Astrocyte (in vitro differentiated cells and primary cell): Measurements from ENCODE around the gene FHL2.

ENCODE experiments used
- EZH2 ChIP-seq: IDR thresholded peaks from 2 replicates; pipeline ENCODE4 v1.6.1; 2012; ENCODE audit warnings: mild to moderate bottlenecking, low read length, inconsistent platforms; ENCODE audit not compliant: insufficient read depth
- TF ChIP-seq, protein P1 (sequence below): IDR thresholded peaks from 2 replicates; pipeline ENCODE4 v1.5.1; 2011; ENCODE audit warnings: low read depth, mild to moderate bottlenecking, inconsistent platforms, low read length, moderate library complexity; ENCODE audit not compliant: insufficient read depth

DNA sequence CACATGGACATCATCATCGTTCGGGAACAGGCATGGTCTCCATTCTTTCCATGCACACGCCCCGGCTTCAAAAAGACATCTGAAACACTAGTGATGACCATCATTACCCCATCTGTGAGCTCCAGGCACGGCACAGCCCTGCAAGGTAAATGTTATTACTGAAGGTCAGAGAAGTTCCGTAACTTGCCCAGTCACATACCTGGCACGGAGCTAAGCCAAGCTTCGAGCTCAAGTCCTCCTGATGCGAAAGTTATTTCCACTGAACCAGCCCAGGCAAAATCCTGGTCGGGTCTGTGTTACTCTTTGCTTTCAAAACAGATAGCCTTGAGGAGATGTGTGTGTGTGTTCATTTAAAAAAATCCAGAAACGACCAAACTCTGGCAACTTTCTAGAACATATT lies 22.8 kb downstream of the FHL2 start:
- TF ChIP-seq, protein P1, sequence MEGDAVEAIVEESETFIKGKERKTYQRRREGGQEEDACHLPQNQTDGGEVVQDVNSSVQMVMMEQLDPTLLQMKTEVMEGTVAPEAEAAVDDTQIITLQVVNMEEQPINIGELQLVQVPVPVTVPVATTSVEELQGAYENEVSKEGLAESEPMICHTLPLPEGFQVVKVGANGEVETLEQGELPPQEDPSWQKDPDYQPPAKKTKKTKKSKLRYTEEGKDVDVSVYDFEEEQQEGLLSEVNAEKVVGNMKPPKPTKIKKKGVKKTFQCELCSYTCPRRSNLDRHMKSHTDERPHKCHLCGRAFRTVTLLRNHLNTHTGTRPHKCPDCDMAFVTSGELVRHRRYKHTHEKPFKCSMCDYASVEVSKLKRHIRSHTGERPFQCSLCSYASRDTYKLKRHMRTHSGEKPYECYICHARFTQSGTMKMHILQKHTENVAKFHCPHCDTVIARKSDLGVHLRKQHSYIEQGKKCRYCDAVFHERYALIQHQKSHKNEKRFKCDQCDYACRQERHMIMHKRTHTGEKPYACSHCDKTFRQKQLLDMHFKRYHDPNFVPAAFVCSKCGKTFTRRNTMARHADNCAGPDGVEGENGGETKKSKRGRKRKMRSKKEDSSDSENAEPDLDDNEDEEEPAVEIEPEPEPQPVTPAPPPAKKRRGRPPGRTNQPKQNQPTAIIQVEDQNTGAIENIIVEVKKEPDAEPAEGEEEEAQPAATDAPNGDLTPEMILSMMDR: no peak
- TF ChIP-seq EZH2: no peak
